K562 (cell line): ENCODE data around the gene SND1. TPM values are rescaled to one million over a fixed set of nuclear protein-coding genes. Genes with fewer than 3 reads are reported as not detected.

Experiments used
- ATAC-seq: fragments of 200-7000 bp; cut with Tn5 transposase; 3 replicates; pipeline ENCODE4 v1.9.1; 2020; ENCODE audit warnings: moderate library complexity
- BruUV-seq: library from RNA; stranded (reverse); fragments of 400-500 nt; replicated peaks from 2 replicates; lab custom pipeline; 2021; lab: Mats Ljungman, UMichigan
- CTCF ChIA-PET: fragments of 300-600 bp; formaldehyde crosslinking; extraction: SDS; loops from one replicate; lab custom pipeline; 2021; ENCODE audit warnings: low intra/inter-chr PET ratio; lab: Yijun Ruan, JAX
- POLR2A ChIA-PET: fragments of 300-600, 350-650 bp; sonication (Branson Sonifier 250); formaldehyde crosslinking; extraction: SDS; loops from one replicate; lab custom pipeline; 2021; ENCODE audit warnings: antibody characterized with exemption, inconsistent platforms; lab: Yijun Ruan, JAX
- DNase-seq, 4 experiments: peaks; one replicate each; pipeline versions ENCODE4 v3.0.0 to v3.0.0-alpha.2; 2011 to 2018; ENCODE audit warnings: low spot score in 3 of 4, mixed read lengths in 3 of 4; ENCODE audit errors: extremely low read depth in 1 of 4
- FAIRE-seq: peaks from 2 replicates; lab custom pipeline; 2011; peaks lifted over from hg19 to GRCh38; lab: Jason Lieb, UNC
- H2AFZ ChIP-seq: 2 replicates; pipeline ENCODE4 v1.6.0; 2011; ENCODE audit warnings: low read depth, low read length, control low read depth, inconsistent platforms
- H3K27ac ChIP-seq: fragments of 200-600 bp; 3 replicates; pipeline ENCODE4 v1.8.0; 2011; ENCODE audit warnings: low read depth, mild to moderate bottlenecking, control low read depth, inconsistent platforms, low read length, moderate library complexity, mixed read lengths; ENCODE audit errors: extremely low read depth
- H3K27me3 ChIP-seq, 2 experiments: fragments of 300-600 bp in 1 of 2; 2 replicates in 1 of 2; 3 replicates in 1 of 2; pipeline versions ENCODE4 v1.6.0 to v1.8.0; 2011; ENCODE audit warnings: inconsistent platforms in 2 of 2, low read length in 2 of 2, mild to moderate bottlenecking in 1 of 2, mixed read lengths in 1 of 2, moderate library complexity in 1 of 2; ENCODE audit not compliant: control insufficient read depth in 2 of 2, insufficient read depth in 2 of 2
- H3K36me3 ChIP-seq: fragments of 300-600 bp; 3 replicates; pipeline ENCODE4 v1.8.0; 2011; ENCODE audit warnings: mild to moderate bottlenecking, low read length, inconsistent platforms; ENCODE audit not compliant: control insufficient read depth, insufficient read depth
- H3K4me1 ChIP-seq, 2 experiments: fragments of 200-600 bp in 1 of 2; replicated peaks in 1 of 2; 2 replicates in 1 of 2; 3 replicates in 1 of 2; pipeline versions ENCODE4 v1.5.1 to v1.8.0; 2011; ENCODE audit warnings: inconsistent platforms in 2 of 2, low read length in 2 of 2, mild to moderate bottlenecking in 1 of 2, mixed read lengths in 1 of 2, moderate library complexity in 1 of 2; ENCODE audit not compliant: control insufficient read depth in 2 of 2, insufficient read depth in 2 of 2
- H3K4me2 ChIP-seq: 2 replicates; pipeline ENCODE4 v1.6.1; 2011; ENCODE audit warnings: low read length, control low read depth, inconsistent platforms, mixed read lengths; ENCODE audit not compliant: insufficient read depth
- H3K4me3 ChIP-seq: fragments of 200-600 bp; sonication (generic), shearing (Covaris generic); 2 replicates; pipeline ENCODE4 v1.5.1; 2016; ENCODE audit warnings: control low read depth, inconsistent platforms
- H3K79me2 ChIP-seq: fragments of 200-600 bp; 3 replicates; pipeline ENCODE4 v1.8.0; 2011; ENCODE audit warnings: low read length, inconsistent platforms; ENCODE audit not compliant: control insufficient read depth, insufficient read depth
- H3K9ac ChIP-seq, 2 experiments: 2 replicates each; pipeline versions ENCODE4 v1.6.0 to v1.6.1; 2011; ENCODE audit warnings: low read depth in 2 of 2, low read length in 2 of 2, control low read depth in 1 of 2, inconsistent platforms in 1 of 2, mild to moderate bottlenecking in 1 of 2, mixed read lengths in 1 of 2; ENCODE audit not compliant: insufficient read depth in 1 of 2
- H3K9me1 ChIP-seq: one replicate; pipeline ENCODE4 v1.6.0; 2011; ENCODE audit warnings: inconsistent platforms, mild to moderate bottlenecking, low read length, moderate library complexity; ENCODE audit not compliant: control insufficient read depth, insufficient read depth
- H3K9me3 ChIP-seq: replicated peaks from 2 replicates; pipeline ENCODE4 v1.5.1; 2011; ENCODE audit warnings: low read depth, low read length, inconsistent platforms; ENCODE audit not compliant: control insufficient read depth, insufficient read depth
- H4K20me1 ChIP-seq: replicated peaks from 2 replicates; pipeline ENCODE4 v1.6.1; 2011; ENCODE audit warnings: low read length, inconsistent platforms, mixed read lengths; ENCODE audit not compliant: control insufficient read depth, insufficient read depth
- ATF3 ChIP-seq, 2 experiments: fragments of 450-650 bp in 1 of 2; sonication (generic) in 1 of 2; formaldehyde crosslinking in 1 of 2; IDR thresholded peaks in 1 of 2; conservative IDR thresholded peaks in 1 of 2; 2 replicates each; pipeline versions ENCODE4 v1.6.1 to v1.8.1; 2016 to 2023; ENCODE audit warnings: mild to moderate bottlenecking in 2 of 2, moderate library complexity in 2 of 2, inconsistent platforms in 1 of 2, missing genetic modification reagents in 1 of 2
- C11orf30 ChIP-seq: fragments of 450-650 bp; IDR thresholded peaks from 2 replicates; pipeline ENCODE4 v1.6.1; 2016; ENCODE audit warnings: low read depth, mild to moderate bottlenecking
- CREB1 ChIP-seq, 2 experiments: sonication (generic) in 1 of 2; formaldehyde crosslinking in 1 of 2; IDR thresholded peaks; 2 replicates each; pipeline versions ENCODE4 v1.6.1 to v1.8.0; 2012 to 2022; ENCODE audit warnings: inconsistent platforms in 1 of 2, mild to moderate bottlenecking in 1 of 2, missing genetic modification reagents in 1 of 2, moderate library complexity in 1 of 2
- FIP1L1 ChIP-seq: fragments of 200-400 bp; formaldehyde crosslinking; IDR thresholded peaks from 2 replicates; pipeline ENCODE4 v1.6.1; 2018; ENCODE audit warnings: mild to moderate bottlenecking, low read depth, low read length; ENCODE audit not compliant: poor library complexity, severe bottlenecking
- HDAC2 ChIP-seq: fragments of 450-650 bp; IDR thresholded peaks from 2 replicates; pipeline ENCODE4 v1.6.1; 2016; ENCODE audit warnings: mild to moderate bottlenecking
- MCM3 ChIP-seq: fragments of 450-650 bp; IDR thresholded peaks from 2 replicates; pipeline ENCODE4 v1.6.1; 2016
- NR1H2 ChIP-seq: sonication (generic); formaldehyde crosslinking; IDR thresholded peaks from 2 replicates; pipeline ENCODE4 v1.4.0; 2020; ENCODE audit warnings: mild to moderate bottlenecking, missing genetic modification reagents
- NR2F6 ChIP-seq: fragments of 450-650 bp; formaldehyde crosslinking; IDR thresholded peaks from 2 replicates; pipeline ENCODE4 v1.4.0; 2020; ENCODE audit warnings: mild to moderate bottlenecking
- NRF1 ChIP-seq, 2 experiments: fragments of 450-650 bp; IDR thresholded peaks in 1 of 2; conservative IDR thresholded peaks in 1 of 2; 2 replicates each; pipeline ENCODE4 v1.6.1; 2014; ENCODE audit warnings: mild to moderate bottlenecking in 2 of 2
- PML ChIP-seq: IDR thresholded peaks from 2 replicates; pipeline ENCODE4 v1.6.1; 2012; ENCODE audit warnings: low read length, inconsistent platforms
- RAD51 ChIP-seq: fragments of 450-650 bp; IDR thresholded peaks from 2 replicates; pipeline ENCODE4 v1.7.1; 2016; ENCODE audit warnings: low read depth, mild to moderate bottlenecking, borderline replicate concordance
- SRSF7 ChIP-seq: fragments of 200-400 bp; formaldehyde crosslinking; optimal IDR thresholded peaks from 2 replicates; pipeline ENCODE3; 2017; ENCODE audit warnings: mild to moderate bottlenecking, low read depth, low read length
- ZBTB1 ChIP-seq: sonication (generic); formaldehyde crosslinking; IDR thresholded peaks from 2 replicates; pipeline ENCODE4 v1.8.1; 2023; ENCODE audit warnings: missing genetic modification reagents, low read depth, mild to moderate bottlenecking, borderline replicate concordance
- ZBTB33 ChIP-seq: sonication (generic); formaldehyde crosslinking; IDR thresholded peaks from 2 replicates; pipeline ENCODE4 v1.8.1; 2023; ENCODE audit warnings: mild to moderate bottlenecking, missing genetic modification reagents
- ZNF217 ChIP-seq: sonication (generic); formaldehyde crosslinking; IDR thresholded peaks from 2 replicates; pipeline ENCODE4 v1.8.0; 2022; ENCODE audit warnings: mild to moderate bottlenecking, missing genetic modification reagents
- WGBS: fragments of 100-300 bp; shearing (Covaris generic); methylation state at CpG from one replicate; pipeline ENCODE4 v1.1.6; 2016; ENCODE audit warnings: low coverage, mixed read lengths; ENCODE audit not compliant: insufficient coverage; ENCODE audit errors: missing lambda C conversion rate; 5-methylcytosine and 5-hydroxymethylcytosine counted together
- in situ Hi-C: fragments of 300-500 bp; cut with MboI; formaldehyde crosslinking; loops from 4 replicates; pipeline ENCODE4 v1.15.0; 2018; ENCODE audit warnings: inconsistent platforms, mixed read lengths
- intact Hi-C: fragments of 100-400 bp; cut with micrococcal nuclease; formaldehyde crosslinking; loops from 2 replicates; pipeline ENCODE4 v1.14.2; 2022
- polyA plus RNA-seq, 8 experiments: library from polyadenylated mRNA; depleted of rRNA in 4 of 8; stranded (reverse) in 5 of 8; unstranded in 3 of 8; fragments of >200 nt; fragmentation: Nextera tagmentation in 2 of 8; fragmentation: Illumina TruSeq in 1 of 8; extraction: Ambion mirVana in 2 of 8; extraction: Trizol in 1 of 8; gene quantifications; 2 replicates each; pipeline versions ENCODE4 v1.2.1 to v1.2.3, GENCODE V29; 2011 to 2014; ENCODE audit warnings: inconsistent platforms in 1 of 8, missing spikeins in 1 of 8
- total RNA-seq, 7 experiments: library from RNA; depleted of rRNA in 6 of 7; stranded (reverse); fragments of >200 nt in 6 of 7; fragmentation: Illumina TruSeq in 2 of 7; extraction: Trizol in 2 of 7; gene quantifications; 2 replicates each; pipeline versions ENCODE4 v1.2.1 to v1.2.3, GENCODE V29; 2011 to 2021; ENCODE audit warnings: low replicate concordance in 1 of 7
- TF ChIP-seq, protein P1 (sequence below), 2 experiments: IDR thresholded peaks; 2 replicates each; pipeline ENCODE4 v1.6.1; 2011; ENCODE audit warnings: borderline replicate concordance in 1 of 2, control low read depth in 1 of 2, low read depth in 1 of 2, low read length in 1 of 2, mild to moderate bottlenecking in 1 of 2, mixed read lengths in 1 of 2, moderate library complexity in 1 of 2; ENCODE audit not compliant: insufficient read depth in 1 of 2, insufficient read length in 1 of 2, poor library complexity in 1 of 2, severe bottlenecking in 1 of 2; ENCODE audit errors: extremely low read depth in 1 of 2

Gene SND1
- total and polyA plus RNA-seq, 9 of the 15 experiments (the other 6 are each of a cell fraction or from before 2014, with no cell fraction given): 46.5 to 307 (median 191) TPM

- TF ChIP-seq RAD51: no peak
- no peak for TF ChIP-seq C11orf30
- no peak for TF ChIP-seq ZNF217 (CRISPR knock-in tag)
- TF ChIP-seq NR1H2 (CRISPR knock-in tag): no peak
- TF ChIP-seq NR2F6 (CRISPR knock-in tag): no peak
- TF ChIP-seq ZBTB33 (CRISPR knock-in tag): no peak
- no peak for TF ChIP-seq MCM3
- no peak for TF ChIP-seq NRF1 (conservative IDR thresholded peaks at IDR 0.05 in 1 of 2, IDR thresholded peaks at IDR 0.05 in 1 of 2)
- TF ChIP-seq FIP1L1: no peak
Measured at GRCh38 chr7:127675721-127676120, 23.7 kb downstream of the SND1 start (continued).

GRCh38 chr7:127677433-127678230 is 25.6 kb downstream of the SND1 start:
- H3K27ac ChIP-seq: no peak overlapping the region
- no peak overlapping the region for H3K4me2 ChIP-seq
- no peaks in the 10 kb centered on the region for H3K9me3 ChIP-seq
- ATAC-seq (no peak), FAIRE-seq (no peak), DNase-seq (no peak)
- peaks cover 73% of the 10 kb centered on the region for H3K36me3 ChIP-seq
- no peaks in the 10 kb centered on the region for H3K27me3 ChIP-seq
- no peaks in the 10 kb centered on the region for H3K9me1 ChIP-seq
- in situ Hi-C loops: no loop called here
- POLR2A ChIA-PET: interaction anchor here (0.8 to 2.6 kb wide), 4 partner anchors 11 to 79 kb away, joined by 3 to 11 read pairs (median 3); no protein-coding TSS in a partner anchor
- intact Hi-C loops: no loop called here
- peaks cover 29% of the 10 kb centered on the region for H4K20me1 ChIP-seq
- no peaks in the 10 kb centered on the region for H3K4me1 ChIP-seq
- H2AFZ ChIP-seq: no peak overlapping the region
- peaks cover 95% of the 10 kb centered on the region for H3K79me2 ChIP-seq
- WGBS: 93% methylated on average over 8 of the region's 8 CpGs
- no TSS peak for BruUV-seq
- no peak overlapping the region for H3K4me3 ChIP-seq
- CTCF ChIA-PET: no interaction called here
- no peak overlapping the region for H3K9ac ChIP-seq
- TF ChIP-seq ATF3 (IDR thresholded peaks at IDR 0.05) (no peak), ATF3 (CRISPR knock-in tag; conservative IDR thresholded peaks at IDR 0.05) (no peak), PML (no peak), HDAC2 (no peak), CREB1 (IDR thresholded peaks at IDR 0.05) (no peak), CREB1 (CRISPR knock-in tag; IDR thresholded peaks at IDR 0.05) (no peak), SRSF7 (no peak), ZBTB1 (no peak)
- TF ChIP-seq, protein P1, sequence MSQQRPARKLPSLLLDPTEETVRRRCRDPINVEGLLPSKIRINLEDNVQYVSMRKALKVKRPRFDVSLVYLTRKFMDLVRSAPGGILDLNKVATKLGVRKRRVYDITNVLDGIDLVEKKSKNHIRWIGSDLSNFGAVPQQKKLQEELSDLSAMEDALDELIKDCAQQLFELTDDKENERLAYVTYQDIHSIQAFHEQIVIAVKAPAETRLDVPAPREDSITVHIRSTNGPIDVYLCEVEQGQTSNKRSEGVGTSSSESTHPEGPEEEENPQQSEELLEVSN (IDR thresholded peaks at IDR 0.05; ENCODE audit: borderline replicate concordance in 1 of 2, extremely low read depth in 1 of 2, insufficient read depth in 1 of 2, insufficient read length in 1 of 2, low read depth in 1 of 2, low read length in 1 of 2, poor library complexity in 1 of 2, severe bottlenecking in 1 of 2): no peak
